ENCODE data around the gene GOLGA6D. TPM values are rescaled to one million over a fixed set of nuclear protein-coding genes. Genes with fewer than 3 reads are reported as not detected.
"Not testable (repeated sequence)": the region's sequence is repeated elsewhere in the genome, so short reads cannot be mapped to it uniquely, and the experiment has no call there.

Gene GOLGA6D
- total RNA-seq, 2 donors from 2014 or later = not detected

DNA sequence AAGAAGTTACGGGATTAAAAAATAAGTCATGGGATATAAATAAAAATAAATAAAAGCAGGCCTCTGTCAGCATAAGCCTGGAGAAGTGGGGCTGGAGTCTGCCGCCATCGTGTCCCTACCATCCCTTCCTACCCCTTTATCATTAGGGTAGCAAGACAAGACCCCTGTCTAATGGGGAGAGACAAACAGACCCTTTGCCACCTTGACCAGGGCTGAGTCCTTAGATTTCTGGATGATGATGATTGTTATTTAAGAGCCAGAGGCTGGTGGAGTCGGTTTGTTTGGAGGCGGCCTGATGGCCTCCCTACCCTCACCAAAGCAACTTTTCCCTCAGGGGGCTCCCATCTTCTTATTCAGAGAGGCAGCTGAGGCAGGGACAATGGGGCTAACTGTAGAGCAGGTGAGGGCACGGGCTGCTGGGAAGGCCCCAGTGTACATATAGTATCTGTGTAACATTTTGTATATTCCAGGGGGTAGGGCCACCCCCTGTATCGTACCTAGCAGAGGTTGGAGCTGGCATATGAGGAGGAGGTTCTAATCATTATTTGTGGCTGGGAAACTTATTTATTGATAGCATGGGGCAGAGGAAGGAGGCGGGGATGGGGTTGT is 8.8 kb upstream of the GOLGA6D start:
- H3K9me3 ChIP-seq; H3K36me3 ChIP-seq; H3K27ac ChIP-seq; H3K4me1 ChIP-seq (ENCODE audit: control insufficient read depth in 1 of 2, low read depth in 2 of 2); H3K27me3 ChIP-seq (replicated peaks; ENCODE audit: insufficient read depth); H3K4me3 ChIP-seq; ATAC-seq (ENCODE audit: insufficient number of reproducible peaks, low FRiP score, low read depth); DNase-seq (ENCODE audit: low spot score): not testable (repeated sequence)

DNA sequence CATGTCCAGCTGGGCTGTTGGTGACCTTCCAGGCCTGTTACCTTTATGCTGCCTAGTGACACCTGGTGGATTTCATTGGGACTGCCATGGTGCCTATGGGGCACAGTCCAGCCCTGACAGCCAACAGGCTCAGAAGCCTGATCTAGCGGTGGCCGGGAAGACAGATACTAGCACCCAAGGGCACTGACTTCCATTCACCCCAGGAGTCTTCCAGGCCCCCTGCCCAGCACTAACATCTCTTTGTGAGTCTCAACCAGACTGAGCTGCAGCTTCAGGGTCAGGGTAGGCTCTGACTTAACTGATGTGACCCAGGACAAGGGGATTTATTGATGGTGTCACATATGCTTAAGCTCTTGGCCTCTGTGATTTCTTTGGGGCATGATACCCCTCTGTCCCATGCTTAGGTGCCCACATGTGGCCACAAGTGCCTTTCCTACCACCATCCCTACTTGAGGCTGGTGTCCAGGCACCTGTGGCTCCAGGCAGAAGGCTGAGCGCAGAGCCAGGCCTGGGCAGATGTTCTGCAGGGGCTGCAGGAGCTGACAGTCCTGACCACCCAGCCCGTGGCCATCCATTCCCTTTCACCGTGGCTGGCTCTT is 8.0 kb upstream of the GOLGA6D start:
- not testable (repeated sequence) for H3K4me3 ChIP-seq; H3K4me1 ChIP-seq (ENCODE audit: control insufficient read depth in 1 of 2, low read depth in 2 of 2); H3K36me3 ChIP-seq; H3K27ac ChIP-seq; H3K27me3 ChIP-seq (replicated peaks; ENCODE audit: insufficient read depth); H3K9me3 ChIP-seq
- peak; percentile 36 for DNase-seq (ENCODE audit: low spot score)
- TF ChIP-seq, protein P1, sequence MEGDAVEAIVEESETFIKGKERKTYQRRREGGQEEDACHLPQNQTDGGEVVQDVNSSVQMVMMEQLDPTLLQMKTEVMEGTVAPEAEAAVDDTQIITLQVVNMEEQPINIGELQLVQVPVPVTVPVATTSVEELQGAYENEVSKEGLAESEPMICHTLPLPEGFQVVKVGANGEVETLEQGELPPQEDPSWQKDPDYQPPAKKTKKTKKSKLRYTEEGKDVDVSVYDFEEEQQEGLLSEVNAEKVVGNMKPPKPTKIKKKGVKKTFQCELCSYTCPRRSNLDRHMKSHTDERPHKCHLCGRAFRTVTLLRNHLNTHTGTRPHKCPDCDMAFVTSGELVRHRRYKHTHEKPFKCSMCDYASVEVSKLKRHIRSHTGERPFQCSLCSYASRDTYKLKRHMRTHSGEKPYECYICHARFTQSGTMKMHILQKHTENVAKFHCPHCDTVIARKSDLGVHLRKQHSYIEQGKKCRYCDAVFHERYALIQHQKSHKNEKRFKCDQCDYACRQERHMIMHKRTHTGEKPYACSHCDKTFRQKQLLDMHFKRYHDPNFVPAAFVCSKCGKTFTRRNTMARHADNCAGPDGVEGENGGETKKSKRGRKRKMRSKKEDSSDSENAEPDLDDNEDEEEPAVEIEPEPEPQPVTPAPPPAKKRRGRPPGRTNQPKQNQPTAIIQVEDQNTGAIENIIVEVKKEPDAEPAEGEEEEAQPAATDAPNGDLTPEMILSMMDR (IDR thresholded peaks at IDR 0.05) = peak; percentile 60
- peak; percentile 43 for ATAC-seq (ENCODE audit: insufficient number of reproducible peaks, low FRiP score, low read depth)

DNA sequence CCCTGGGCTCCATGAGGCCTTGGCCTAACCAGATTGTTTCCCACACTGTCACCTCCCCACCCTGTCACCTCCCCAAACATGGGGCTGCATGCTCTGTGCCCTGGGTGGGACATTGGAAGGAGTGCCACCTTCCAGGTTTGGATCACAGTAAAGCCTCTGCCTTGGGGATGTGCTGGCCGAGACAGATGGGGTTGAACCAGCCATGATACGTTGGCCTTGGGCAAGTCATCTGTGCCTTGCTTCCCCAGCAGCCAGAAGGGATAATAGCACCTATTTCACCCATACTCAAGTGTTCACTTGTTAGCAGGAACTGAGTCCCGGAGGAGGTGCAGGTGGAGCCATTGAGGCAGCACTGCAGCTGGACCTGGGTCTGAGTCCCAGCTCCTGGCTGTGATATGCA is 7.0 kb upstream of the GOLGA6D start:
- not testable (repeated sequence) for H3K4me3 ChIP-seq; H3K27me3 ChIP-seq (replicated peaks; ENCODE audit: insufficient read depth); H3K36me3 ChIP-seq; DNase-seq (ENCODE audit: low spot score); H3K27ac ChIP-seq; H3K4me1 ChIP-seq (ENCODE audit: control insufficient read depth in 1 of 2, low read depth in 2 of 2); H3K9me3 ChIP-seq; ATAC-seq (ENCODE audit: insufficient number of reproducible peaks, low FRiP score, low read depth)

DNA sequence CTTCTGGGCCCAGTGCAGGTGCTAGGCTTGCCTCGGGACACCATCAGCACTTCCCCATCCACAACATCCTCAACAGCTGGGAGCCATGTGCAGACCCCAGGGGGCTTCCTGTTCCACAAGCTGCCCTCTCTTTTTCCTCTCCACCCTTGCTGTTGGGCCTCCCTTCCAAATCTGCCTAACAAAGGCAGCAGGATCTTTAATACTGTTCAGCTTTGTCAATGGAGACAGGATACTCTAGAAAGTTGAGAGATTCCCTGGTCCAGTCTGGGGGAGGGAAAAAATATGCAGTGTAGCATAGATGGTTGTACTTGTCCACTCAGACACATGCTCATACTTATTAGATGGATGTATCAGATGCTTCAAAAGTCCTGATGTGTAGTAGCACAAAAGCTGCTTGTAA is 4.1 kb upstream of the GOLGA6D start:
- not testable (repeated sequence) for H3K27ac ChIP-seq; H3K27me3 ChIP-seq (replicated peaks; ENCODE audit: insufficient read depth); H3K9me3 ChIP-seq; DNase-seq (ENCODE audit: low spot score); H3K36me3 ChIP-seq; H3K4me1 ChIP-seq (ENCODE audit: control insufficient read depth in 1 of 2, low read depth in 2 of 2); ATAC-seq (ENCODE audit: insufficient number of reproducible peaks, low FRiP score, low read depth); H3K4me3 ChIP-seq

DNA sequence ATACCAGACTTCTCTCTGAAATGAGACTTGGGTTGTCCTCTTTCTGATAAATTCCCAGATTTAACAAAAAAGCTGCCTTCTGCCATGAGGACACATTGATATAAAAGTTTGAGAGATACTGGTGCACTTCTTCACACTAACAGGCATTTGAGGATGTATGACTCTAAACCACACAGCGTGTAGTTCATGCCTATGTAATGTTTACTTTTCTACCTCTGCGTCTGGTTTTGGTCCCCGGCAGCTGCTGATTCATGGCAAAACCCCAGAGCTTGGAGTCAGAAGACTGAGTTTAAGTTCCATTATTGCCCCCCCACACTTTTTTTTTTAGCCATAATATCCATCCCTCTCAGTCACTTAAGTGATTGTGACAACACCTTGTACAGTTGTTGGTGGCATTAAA is 1.5 kb downstream of the GOLGA6D start:
- H3K27me3 ChIP-seq (replicated peaks; ENCODE audit: insufficient read depth); H3K36me3 ChIP-seq; DNase-seq (ENCODE audit: low spot score); H3K4me1 ChIP-seq (ENCODE audit: control insufficient read depth in 1 of 2, low read depth in 2 of 2); H3K27ac ChIP-seq; H3K4me3 ChIP-seq; ATAC-seq (ENCODE audit: insufficient number of reproducible peaks, low FRiP score, low read depth); H3K9me3 ChIP-seq: not testable (repeated sequence)

DNA sequence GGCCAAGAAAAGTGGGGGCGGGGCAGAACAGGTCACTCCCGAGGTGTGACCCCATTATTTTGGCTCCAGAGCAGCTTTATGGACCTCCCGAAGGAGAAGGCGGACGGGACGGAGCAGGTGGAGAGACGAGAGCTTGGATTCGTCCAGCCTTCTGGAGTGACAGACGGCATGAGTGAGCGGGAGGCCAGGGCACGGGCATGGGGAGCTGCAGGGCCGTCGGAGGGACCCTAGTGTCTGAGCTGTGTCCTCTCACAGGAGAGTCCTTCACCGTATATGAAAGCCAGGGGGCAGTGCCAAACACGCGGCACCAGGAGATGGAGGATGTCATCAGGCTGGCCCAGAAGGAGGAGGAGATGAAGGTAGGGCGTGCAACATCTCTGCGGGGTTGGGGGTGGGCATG is 11.0 kb downstream of the GOLGA6D start:
- not testable (repeated sequence) for H3K4me1 ChIP-seq (ENCODE audit: control insufficient read depth in 1 of 2, low read depth in 2 of 2); H3K9me3 ChIP-seq; H3K36me3 ChIP-seq; H3K27ac ChIP-seq; ATAC-seq (ENCODE audit: insufficient number of reproducible peaks, low FRiP score, low read depth); DNase-seq (ENCODE audit: low spot score); H3K4me3 ChIP-seq; H3K27me3 ChIP-seq (replicated peaks; ENCODE audit: insufficient read depth)

DNA sequence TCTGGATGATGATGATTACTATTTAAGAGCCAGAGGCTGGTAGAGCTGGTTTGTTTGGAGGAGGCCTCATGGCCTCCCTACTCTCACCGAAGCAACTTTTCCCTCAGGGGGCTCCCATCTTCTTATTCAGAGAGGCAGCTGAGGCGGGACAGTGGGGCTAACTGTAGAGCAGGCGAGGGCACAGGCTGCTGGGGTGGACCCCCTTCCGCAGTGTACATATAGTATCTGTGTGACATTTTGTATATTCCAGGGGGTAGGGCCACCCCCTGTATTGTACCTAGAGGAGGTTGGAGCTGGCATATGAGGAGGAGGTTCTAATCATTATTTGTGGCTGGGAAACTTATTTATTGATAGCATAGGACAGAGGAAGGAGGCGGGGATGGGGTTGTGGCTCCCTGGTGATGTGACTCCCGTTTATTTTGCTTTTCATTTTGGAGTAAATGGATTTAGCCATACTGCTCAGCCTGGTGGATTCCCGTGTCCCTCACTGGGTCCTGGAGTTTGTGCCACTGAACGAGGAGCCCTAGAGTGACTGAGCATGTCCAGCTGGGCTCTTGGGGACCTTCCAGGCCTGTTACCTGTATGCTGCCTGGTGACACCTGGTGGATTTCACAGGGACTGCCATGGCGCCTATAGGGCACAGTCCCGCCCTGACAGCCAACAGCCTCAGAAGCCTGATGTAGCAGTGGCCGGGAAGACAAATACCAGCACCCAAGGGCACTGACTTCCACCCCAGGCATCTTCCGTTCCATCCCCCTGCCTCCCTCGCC is 16.1 kb downstream of the GOLGA6D start:
- ATAC-seq (ENCODE audit: insufficient number of reproducible peaks, low FRiP score, low read depth); DNase-seq (ENCODE audit: low spot score); H3K9me3 ChIP-seq: not testable (repeated sequence)

DNA sequence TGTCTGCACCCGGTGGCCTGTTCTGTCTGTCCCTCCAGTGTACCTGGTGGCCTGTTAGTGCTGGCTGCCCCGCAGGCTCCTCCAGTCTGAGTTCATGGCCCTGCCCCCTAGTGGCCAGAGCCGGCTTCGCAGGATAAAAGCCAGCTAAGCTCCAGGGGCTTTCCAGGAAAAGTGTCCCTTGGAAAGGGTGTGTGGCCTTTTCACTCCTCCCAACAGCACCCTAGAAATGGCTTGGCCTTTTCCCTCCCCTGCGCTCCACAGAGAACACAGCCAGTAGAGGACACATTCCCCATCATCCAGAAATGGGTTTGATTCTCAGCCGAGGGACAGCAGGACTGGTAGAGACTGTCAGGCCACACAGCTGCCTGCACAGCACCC is 16.7 kb downstream of the GOLGA6D start:
- H3K9me3 ChIP-seq; DNase-seq (ENCODE audit: low spot score); H3K36me3 ChIP-seq; H3K4me3 ChIP-seq; H3K4me1 ChIP-seq (ENCODE audit: control insufficient read depth in 1 of 2, low read depth in 2 of 2); ATAC-seq (ENCODE audit: insufficient number of reproducible peaks, low FRiP score, low read depth); H3K27me3 ChIP-seq (replicated peaks; ENCODE audit: insufficient read depth); H3K27ac ChIP-seq: not testable (repeated sequence)
- TF ChIP-seq, protein P1 (IDR thresholded peaks at IDR 0.05) = peak; percentile 70

More for the DNA sequence above, 16.1 kb downstream of the GOLGA6D start:
- not testable (repeated sequence) for H3K27me3 ChIP-seq (replicated peaks; ENCODE audit: insufficient read depth); H3K4me1 ChIP-seq (ENCODE audit: control insufficient read depth in 1 of 2, low read depth in 2 of 2); H3K4me3 ChIP-seq; H3K27ac ChIP-seq; H3K36me3 ChIP-seq

DNA sequence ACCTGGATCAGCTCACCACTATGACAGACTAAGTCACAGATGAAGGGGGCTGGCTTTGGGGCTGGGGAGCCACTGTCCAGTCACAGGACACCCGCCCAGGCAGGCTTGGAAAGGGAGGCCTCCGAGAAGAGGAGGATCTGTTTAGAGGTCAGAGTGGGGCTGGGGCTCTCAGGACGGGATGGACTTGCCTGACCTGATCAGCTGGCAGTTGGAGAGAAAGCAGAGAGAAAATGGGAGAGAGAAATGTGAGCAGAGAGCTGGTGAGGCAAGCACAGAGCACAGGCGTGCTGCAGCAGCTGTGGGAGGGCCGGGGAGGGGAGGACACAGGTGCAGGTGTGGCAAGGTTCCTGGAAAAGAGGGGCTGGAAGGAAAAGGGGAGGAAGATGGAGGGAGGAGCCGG is 17.4 kb downstream of the GOLGA6D start:
- not testable (repeated sequence) for H3K27ac ChIP-seq; H3K4me1 ChIP-seq (ENCODE audit: control insufficient read depth in 1 of 2, low read depth in 2 of 2); ATAC-seq (ENCODE audit: insufficient number of reproducible peaks, low FRiP score, low read depth); H3K27me3 ChIP-seq (replicated peaks; ENCODE audit: insufficient read depth); H3K9me3 ChIP-seq; H3K4me3 ChIP-seq; DNase-seq (ENCODE audit: low spot score); H3K36me3 ChIP-seq

All from thoracic aorta (tissue), 2 donors.